ENCODE results near the gene CHTOP.

- TF ChIP-seq CTCF (conservative IDR thresholded peaks at IDR 0.05) (no peak), EZH2 (IDR thresholded peaks at IDR 0.05; ENCODE audit: low read depth) (no peak)
Observed at GRCh38 chr1:153630384-153630783, 3.5 kb upstream of the CHTOP start.

All from PC-9 (cell line).